Measurements from ENCODE around the gene SMC1B. TPM values are rescaled to one million over a fixed set of nuclear protein-coding genes. Genes with fewer than 3 reads are reported as not detected.
"Not testable (repeated sequence)": the region's sequence is repeated elsewhere in the genome, so short reads cannot be mapped to it uniquely, and the experiment has no call there.

SMC1B gene
- total and polyA plus RNA-seq, 12 donors, result 0.05 TPM; not detected in 11

GRCh38 chr22:45358127-45358526, 55.3 kb downstream of the SMC1B start:
- Histone ChIP-seq H3K36me3 (no peaks in the 10 kb centered on the region), H3K27me3 (no peaks in the 10 kb centered on the region), H3K9me3 (no peaks in the 10 kb centered on the region), H3K27ac (no peak overlapping the region), H3K4me1 (no peaks in the 10 kb centered on the region), H3K4me3 (no peak overlapping the region)
- no peak for DNase-seq
- intact Hi-C loops (cut with DNase I), result no loop called here
- 95 to 100% methylated on average over 1 of the region's 1 CpG for WGBS, 2 donors
- TF ChIP-seq, protein P1, sequence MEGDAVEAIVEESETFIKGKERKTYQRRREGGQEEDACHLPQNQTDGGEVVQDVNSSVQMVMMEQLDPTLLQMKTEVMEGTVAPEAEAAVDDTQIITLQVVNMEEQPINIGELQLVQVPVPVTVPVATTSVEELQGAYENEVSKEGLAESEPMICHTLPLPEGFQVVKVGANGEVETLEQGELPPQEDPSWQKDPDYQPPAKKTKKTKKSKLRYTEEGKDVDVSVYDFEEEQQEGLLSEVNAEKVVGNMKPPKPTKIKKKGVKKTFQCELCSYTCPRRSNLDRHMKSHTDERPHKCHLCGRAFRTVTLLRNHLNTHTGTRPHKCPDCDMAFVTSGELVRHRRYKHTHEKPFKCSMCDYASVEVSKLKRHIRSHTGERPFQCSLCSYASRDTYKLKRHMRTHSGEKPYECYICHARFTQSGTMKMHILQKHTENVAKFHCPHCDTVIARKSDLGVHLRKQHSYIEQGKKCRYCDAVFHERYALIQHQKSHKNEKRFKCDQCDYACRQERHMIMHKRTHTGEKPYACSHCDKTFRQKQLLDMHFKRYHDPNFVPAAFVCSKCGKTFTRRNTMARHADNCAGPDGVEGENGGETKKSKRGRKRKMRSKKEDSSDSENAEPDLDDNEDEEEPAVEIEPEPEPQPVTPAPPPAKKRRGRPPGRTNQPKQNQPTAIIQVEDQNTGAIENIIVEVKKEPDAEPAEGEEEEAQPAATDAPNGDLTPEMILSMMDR (IDR thresholded peaks at IDR 0.05), result no peak
- ATAC-seq, result no peak

DNA sequence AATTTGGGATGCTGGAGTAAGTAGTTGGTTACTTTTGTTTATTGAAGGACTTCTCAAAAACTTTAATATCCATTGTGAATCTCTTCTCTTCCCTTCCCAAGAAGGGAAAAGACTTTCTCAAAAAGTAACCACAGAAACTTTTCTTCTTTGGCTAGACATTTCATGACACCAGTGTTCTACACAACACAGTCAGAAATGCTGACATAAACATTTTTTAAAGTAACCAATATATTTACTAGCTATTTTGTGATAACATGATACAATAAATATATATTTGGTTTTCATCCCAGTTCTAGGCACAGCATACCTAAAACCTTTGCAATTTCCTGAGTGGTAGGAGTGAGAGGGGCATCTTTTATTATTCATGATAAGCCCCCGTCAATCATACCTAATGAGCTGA, 55.9 kb downstream of the SMC1B start:
- Histone ChIP-seq H3K27ac (no peak overlapping the region), H3K36me3 (no peaks in the 10 kb centered on the region), H3K4me3 (no peak overlapping the region), H3K4me1 (no peaks in the 10 kb centered on the region), H3K27me3 (no peaks in the 10 kb centered on the region), H3K9me3 (no peaks in the 10 kb centered on the region)
- DNase-seq, result no peak
- intact Hi-C loops (cut with DNase I), result no loop called here
- ATAC-seq, result no peak
- 95 to 100% methylated on average over 1 of the region's 1 CpG for WGBS, 2 donors
- TF ChIP-seq, protein P1 (IDR thresholded peaks at IDR 0.05), result no peak

DNA sequence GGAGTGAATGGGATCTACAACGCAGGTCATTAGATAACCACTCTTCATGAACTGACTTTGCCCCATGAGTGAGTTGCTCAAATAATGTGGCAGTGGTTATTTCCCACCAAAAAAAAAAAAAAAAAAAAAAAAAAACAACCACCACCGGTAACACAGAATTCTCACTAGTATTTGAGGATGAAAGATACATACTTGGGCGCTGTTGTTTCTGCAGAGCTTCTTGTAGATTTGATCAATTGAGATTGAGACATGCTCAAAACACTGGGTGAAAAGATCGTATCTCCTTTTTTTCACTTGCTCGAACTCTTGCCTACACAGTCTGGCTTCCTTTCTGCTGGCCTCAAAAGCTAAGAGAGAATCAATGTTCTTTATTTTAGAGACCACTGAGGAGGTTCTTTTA, 59.6 kb downstream of the SMC1B start:
- Histone ChIP-seq H3K4me3 (no peak overlapping the region), H3K9me3 (no peaks in the 10 kb centered on the region), H3K4me1 (no peaks in the 10 kb centered on the region), H3K36me3 (no peaks in the 10 kb centered on the region), H3K27me3 (no peaks in the 10 kb centered on the region), H3K27ac (no peak overlapping the region)
- WGBS, 2 donors, result 92 to 95% methylated on average over 5 of the region's 5 CpGs
- ATAC-seq (no peak), DNase-seq (no peak)
- TF ChIP-seq, protein P1 (IDR thresholded peaks at IDR 0.05), result no peak
- intact Hi-C loops (cut with DNase I), result no loop called here

- H3K27ac ChIP-seq; H3K27me3 ChIP-seq; DNase-seq; H3K9me3 ChIP-seq; intact Hi-C loops (cut with DNase I); H3K36me3 ChIP-seq; ATAC-seq; H3K4me1 ChIP-seq; H3K4me3 ChIP-seq: not testable (repeated sequence)
- WGBS, 2 donors, result 91 to 92% methylated on average over 5 of the region's 5 CpGs
Observed at GRCh38 chr22:45352757-45353156, 60.6 kb downstream of the SMC1B start.

- TF ChIP-seq, protein P1 (IDR thresholded peaks at IDR 0.05), result no peak
- intact Hi-C loops (cut with DNase I), result no loop called here
- WGBS, 2 donors, result 97 to 98% methylated on average over 1 of the region's 1 CpG
- Histone ChIP-seq H3K4me1 (no peaks in the 10 kb centered on the region), H3K36me3 (no peaks in the 10 kb centered on the region), H3K27ac (no peak overlapping the region), H3K27me3 (no peaks in the 10 kb centered on the region), H3K4me3 (no peak overlapping the region), H3K9me3 (no peaks in the 10 kb centered on the region)
- ATAC-seq (no peak), DNase-seq (no peak)
Observed at GRCh38 chr22:45351956-45352355, 61.4 kb downstream of the SMC1B start.
